NOMO-1 treated with DMSO at 0.1 percent for 48 hours (cell line): Measurements from ENCODE around the gene KIAA1586.
A peak's percentile ranks its signal among the peaks of the same experiment; 100 is the strongest.
"Not testable (repeated sequence)": the region's sequence is repeated elsewhere in the genome, so short reads cannot be mapped to it uniquely, and the experiment has no call there.

ENCODE experiments used
- DNase-seq: peaks from one replicate; lab custom pipeline; 2025; ENCODE audit not compliant: unreplicated experiment; lab: John Stamatoyannopoulos, UW

KIAA1586 gene

GRCh38 chr6:57044568-57044967, 1.9 kb upstream of the KIAA1586 start:
- no peak for DNase-seq

- DNase-seq, result not testable (repeated sequence)
Observed at GRCh38 chr6:57047257-57047585, 728 bp downstream of the KIAA1586 start.

- DNase-seq, result not testable (repeated sequence)
Observed at GRCh38 chr6:57047859-57048258, 1.4 kb downstream of the KIAA1586 start.

- no peak for DNase-seq
Observed at GRCh38 chr6:57048577-57048976, 2.1 kb downstream of the KIAA1586 start.

- no peak for DNase-seq
Observed at GRCh38 chr6:57063847-57064246, 17.4 kb downstream of the KIAA1586 start.

GRCh38 chr6:57064809-57065208, 18.3 kb downstream of the KIAA1586 start:
- no peak for DNase-seq

- DNase-seq, result no peak
Observed at GRCh38 chr6:57068061-57068460, 21.6 kb downstream of the KIAA1586 start.

- DNase-seq, result no peak
Observed at GRCh38 chr6:57069228-57069627, 22.7 kb downstream of the KIAA1586 start.

GRCh38 chr6:57069920-57070331, 23.4 kb downstream of the KIAA1586 start:
- no peak for DNase-seq

GRCh38 chr6:57072108-57072507, 25.6 kb downstream of the KIAA1586 start:
- no peak for DNase-seq

- no peak for DNase-seq
Observed at GRCh38 chr6:57074383-57074782, 27.9 kb downstream of the KIAA1586 start.

GRCh38 chr6:57075092-57075491, 28.6 kb downstream of the KIAA1586 start:
- DNase-seq, result no peak

GRCh38 chr6:57078531-57079207, 32.2 kb downstream of the KIAA1586 start:
- DNase-seq, result no peak

GRCh38 chr6:57085471-57085870, 39.0 kb downstream of the KIAA1586 start:
- DNase-seq, result no peak

- no peak for DNase-seq
Observed at GRCh38 chr6:57086843-57087242, 40.4 kb downstream of the KIAA1586 start.

- DNase-seq, result peak; percentile 29
Observed at GRCh38 chr6:57087916-57088315, 41.4 kb downstream of the KIAA1586 start.

- DNase-seq, result no peak
Observed at GRCh38 chr6:57089265-57089664, 42.8 kb downstream of the KIAA1586 start.

- peak; percentile 98 for DNase-seq
Observed at GRCh38 chr6:57089687-57090457, 43.4 kb downstream of the KIAA1586 start, which contains the start of gene ZNF451. Gene ZNF451 (plus strand): TSS chr6:57090188. CDS start chr6:57090254, 66 bp downstream.

- DNase-seq, result not testable (repeated sequence)
Observed at GRCh38 chr6:57090458-57091067, 44.1 kb downstream of the KIAA1586 start.

GRCh38 chr6:57091375-57091774, 44.9 kb downstream of the KIAA1586 start:
- not testable (repeated sequence) for DNase-seq

- DNase-seq, result no peak
Observed at GRCh38 chr6:57094689-57095088, 48.2 kb downstream of the KIAA1586 start.

- no peak for DNase-seq
Observed at GRCh38 chr6:57097596-57097995, 51.1 kb downstream of the KIAA1586 start.
